Mucosa of rectum (tissue), 2 donors: Measurements from ENCODE around the gene NDC80.
A peak's percentile ranks its signal among the peaks of the same experiment; 100 is the strongest.
"Not testable (repeated sequence)": the region's sequence is repeated elsewhere in the genome, so short reads cannot be mapped to it uniquely, and the experiment has no call there.

Experiments
- H3K27ac ChIP-seq, 2 donors: one replicate each; pipeline ENCODE4 v1.7.0; 2013; ENCODE audit warnings: inconsistent platforms in 2 of 2, low read depth in 2 of 2, low read length in 2 of 2
- H3K27me3 ChIP-seq, 2 donors: one replicate each; pipeline ENCODE4 v1.7.0; 2013; ENCODE audit warnings: low read length in 2 of 2; ENCODE audit not compliant: control insufficient read depth in 2 of 2, insufficient read depth in 2 of 2
- H3K36me3 ChIP-seq, 2 donors: one replicate each; pipeline ENCODE4 v1.7.0; 2013; ENCODE audit warnings: low read length in 2 of 2; ENCODE audit not compliant: control insufficient read depth in 2 of 2, insufficient read depth in 2 of 2
- H3K4me1 ChIP-seq, 2 donors: one replicate each; pipeline ENCODE4 v1.7.0; 2013; ENCODE audit warnings: low read length in 2 of 2, mild to moderate bottlenecking in 1 of 2; ENCODE audit not compliant: control insufficient read depth in 2 of 2, insufficient read depth in 2 of 2
- H3K4me3 ChIP-seq, 2 donors: one replicate each; pipeline ENCODE4 v1.7.0; 2013; ENCODE audit warnings: low read length in 2 of 2
- H3K9ac ChIP-seq, 2 donors: one replicate each; pipeline ENCODE4 v1.7.0; 2013; ENCODE audit warnings: low read length in 2 of 2, low read depth in 1 of 2, mild to moderate bottlenecking in 1 of 2
- H3K9me3 ChIP-seq, 2 donors: one replicate each; pipeline ENCODE4 v1.7.0; 2013; ENCODE audit warnings: low read length in 2 of 2; ENCODE audit not compliant: control insufficient read depth in 2 of 2
- donor health status: healthy.
- donor health status: Normal muscosa, but diverticular disease.

The NDC80 gene

DNA sequence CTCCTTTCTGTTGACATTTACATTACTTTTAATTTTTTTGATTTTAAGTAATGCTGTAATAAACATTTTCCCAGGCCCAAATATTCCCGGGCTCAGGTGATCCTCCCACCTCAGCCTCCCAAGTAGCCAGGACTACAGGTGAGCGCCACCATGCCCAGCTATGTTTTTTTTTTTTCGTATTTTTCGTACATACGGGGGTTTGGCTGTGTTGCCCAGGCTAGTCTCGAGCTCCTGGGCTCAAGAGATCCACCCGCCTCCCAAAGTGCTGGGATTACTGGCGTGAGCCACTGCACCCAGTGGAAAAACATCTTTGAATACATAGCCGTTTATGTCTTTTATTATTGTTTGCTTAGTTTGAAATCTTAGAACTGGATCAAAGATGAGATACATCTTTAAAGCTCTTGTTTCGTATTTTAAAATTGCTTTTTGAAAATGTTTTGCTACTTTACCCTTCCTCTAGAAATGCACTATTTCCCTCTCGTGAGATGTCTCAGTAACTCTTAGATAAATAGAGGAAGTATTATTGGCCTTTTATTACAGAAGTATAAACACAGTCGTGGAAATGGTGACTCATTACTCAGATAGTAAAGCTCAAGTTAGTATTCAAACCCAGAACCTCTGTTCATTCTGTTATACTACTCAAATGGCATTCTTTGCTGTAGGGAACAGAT lies 86.6 kb downstream of the NDC80 start:
- H3K9ac ChIP-seq: peak overlapping the region; percentile 79 to 98

DNA sequence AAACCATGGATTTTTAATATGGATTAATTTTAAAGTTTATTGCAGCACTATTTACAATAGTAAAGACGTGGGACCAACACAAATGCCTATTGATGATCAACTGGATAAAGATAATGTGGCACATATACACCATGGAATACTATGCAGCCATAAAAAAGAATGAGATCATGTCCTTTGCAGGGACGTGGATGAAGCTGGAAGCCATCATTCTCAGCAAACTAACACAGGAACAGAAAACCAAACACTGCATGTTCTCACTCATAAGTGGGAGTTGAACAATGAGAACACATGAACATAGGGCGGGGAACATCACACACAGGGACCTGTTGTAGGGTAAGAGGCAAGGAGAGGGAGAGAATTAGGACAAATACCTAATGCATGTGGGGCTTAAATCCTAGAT lies 89.5 kb downstream of the NDC80 start:
- H3K9ac ChIP-seq, H3K9me3 ChIP-seq, H3K4me3 ChIP-seq, H3K36me3 ChIP-seq, H3K27me3 ChIP-seq, H3K27ac ChIP-seq: not testable (repeated sequence)
- H3K4me1 ChIP-seq: peaks cover 14 to 15% of the 10 kb centered on the region in 2 donors

More for the DNA sequence above, 86.6 kb downstream of the NDC80 start:
- Histone ChIP-seq H3K4me1 (peaks cover 14 to 19% of the 10 kb centered on the region in 2 donors), H3K27ac (peak overlapping the region; percentile 81 to 90), H3K27me3 (no peaks in the 10 kb centered on the region), H3K9me3 (no peaks in the 10 kb centered on the region), H3K4me3 (peak overlapping the region; percentile 87 to 91), H3K36me3 (no peaks in the 10 kb centered on the region)

- H3K4me3 ChIP-seq, H3K9me3 ChIP-seq, H3K27me3 ChIP-seq, H3K27ac ChIP-seq, H3K9ac ChIP-seq: not testable (repeated sequence)
- H3K4me1 ChIP-seq: peaks cover 14 to 15% of the 10 kb centered on the region in 2 donors
- H3K36me3 ChIP-seq: peaks cover 7 to 11% of the 10 kb centered on the region in 2 donors
Measured at GRCh38 chr18:2662288-2662687, 90.9 kb downstream of the NDC80 start.

DNA sequence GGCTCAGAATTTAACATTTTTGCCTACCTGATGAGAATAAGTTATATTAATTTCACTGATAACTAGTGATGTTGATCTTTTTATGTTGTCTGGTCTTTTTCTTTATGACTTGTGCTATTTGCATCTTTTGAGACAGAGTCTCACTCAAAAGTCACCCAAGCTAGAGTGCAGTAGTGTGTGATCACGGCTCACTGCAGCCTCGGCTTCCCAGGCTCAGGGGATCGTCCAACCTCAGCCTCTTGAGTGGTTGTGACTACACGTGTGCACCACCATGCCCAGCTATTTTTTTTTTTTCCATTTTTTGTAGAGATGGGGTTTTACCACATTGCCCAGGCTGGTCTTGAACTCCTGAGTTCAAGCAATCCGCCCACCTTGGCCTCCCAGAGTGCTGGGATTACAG lies 91.6 kb downstream of the NDC80 start:
- H3K9ac ChIP-seq: no peak overlapping the region
- H3K27ac ChIP-seq: no peak overlapping the region
- no peaks in the 10 kb centered on the region for H3K27me3 ChIP-seq
- H3K4me3 ChIP-seq: no peak overlapping the region
- H3K9me3 ChIP-seq: no peaks in the 10 kb centered on the region
- peaks cover 11 to 13% of the 10 kb centered on the region in 2 donors for H3K36me3 ChIP-seq
- peaks cover 8 to 14% of the 10 kb centered on the region in 2 donors for H3K4me1 ChIP-seq
